Measurements from ENCODE around the gene EMC1. TPM values are rescaled to one million over a fixed set of nuclear protein-coding genes. Genes with fewer than 3 reads are reported as not detected.
"Not testable (repeated sequence)": the region's sequence is repeated elsewhere in the genome, so short reads cannot be mapped to it uniquely, and the experiment has no call there.

The EMC1 gene
- total RNA-seq, 2 experiments from 2014 or later, result 40.2 to 43.2 TPM

DNA sequence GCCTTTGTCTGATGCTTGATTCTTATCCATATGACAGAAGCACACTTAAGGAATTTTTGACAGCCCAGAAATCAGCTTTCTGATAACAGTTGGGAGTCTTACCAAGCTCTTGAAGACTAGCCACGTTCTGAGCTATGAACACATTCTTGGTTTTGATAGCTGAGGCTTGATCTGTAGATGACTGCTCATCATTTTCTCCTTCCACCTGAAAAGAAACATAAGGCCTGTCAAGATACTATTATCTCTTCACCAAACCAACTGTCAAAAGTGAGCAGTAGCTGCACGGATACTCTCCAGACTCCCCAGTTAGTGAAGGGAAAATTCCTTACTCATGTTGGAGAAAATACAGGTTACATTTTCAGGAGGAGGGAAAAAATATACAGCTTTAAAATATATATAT, 53.5 kb downstream of the EMC1 start:
- peaks cover 13% of the 10 kb centered on the region for H3K4me1 Mint-ChIP-seq (ENCODE audit: low read depth)
- H3K4me3 Mint-ChIP-seq, result no peak overlapping the region
- CTCF ChIA-PET, result interaction anchor here (1.2 to 1.5 kb wide), 2 partner anchors 10 to 43 kb away, joined by 3 to 4 read pairs; no protein-coding TSS in a partner anchor
- no peaks in the 10 kb centered on the region for H3K9me3 Mint-ChIP-seq
- no peaks in the 10 kb centered on the region for H3K27me3 Mint-ChIP-seq (ENCODE audit: low read depth)
- intact Hi-C loops (cut with micrococcal nuclease), result no loop called here
- H3K36me3 Mint-ChIP-seq (ENCODE audit: low read depth), result peaks cover 42% of the 10 kb centered on the region
- H3K27ac Mint-ChIP-seq, result no peak overlapping the region
- no peak for DNase-seq

DNA sequence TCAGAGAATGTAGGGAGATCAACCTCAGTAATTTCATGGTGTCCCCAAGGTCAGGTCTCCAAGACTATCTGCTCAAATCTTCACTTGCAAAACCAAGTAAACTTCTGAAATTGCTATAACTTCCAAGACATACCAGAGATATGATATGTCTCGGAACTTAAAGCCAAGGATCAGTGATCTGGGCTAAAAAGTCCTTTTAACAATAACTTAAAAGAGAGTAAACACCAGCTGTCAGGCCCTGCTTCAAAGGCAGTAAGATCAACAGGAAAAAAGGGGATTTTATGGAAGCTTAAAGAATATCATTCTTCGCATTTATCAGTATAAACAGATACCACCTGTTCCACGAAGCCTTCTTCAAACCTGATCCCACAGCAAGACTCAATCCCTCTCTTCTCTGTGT, 55.0 kb downstream of the EMC1 start:
- Mint-ChIP-seq H3K4me1 (ENCODE audit: low read depth) (no peaks in the 10 kb centered on the region), H3K27me3 (ENCODE audit: low read depth) (no peaks in the 10 kb centered on the region), H3K27ac (no peak overlapping the region), H3K4me3 (no peak overlapping the region), H3K9me3 (no peaks in the 10 kb centered on the region), H3K36me3 (ENCODE audit: low read depth) (peaks cover 50% of the 10 kb centered on the region)
- DNase-seq, result no peak
- intact Hi-C loops (cut with micrococcal nuclease), result no loop called here
- CTCF ChIA-PET, result interaction anchor here (0.7 kb wide), 1 partner anchor 422 kb away, joined by 6 read pairs; no protein-coding TSS in a partner anchor

DNA sequence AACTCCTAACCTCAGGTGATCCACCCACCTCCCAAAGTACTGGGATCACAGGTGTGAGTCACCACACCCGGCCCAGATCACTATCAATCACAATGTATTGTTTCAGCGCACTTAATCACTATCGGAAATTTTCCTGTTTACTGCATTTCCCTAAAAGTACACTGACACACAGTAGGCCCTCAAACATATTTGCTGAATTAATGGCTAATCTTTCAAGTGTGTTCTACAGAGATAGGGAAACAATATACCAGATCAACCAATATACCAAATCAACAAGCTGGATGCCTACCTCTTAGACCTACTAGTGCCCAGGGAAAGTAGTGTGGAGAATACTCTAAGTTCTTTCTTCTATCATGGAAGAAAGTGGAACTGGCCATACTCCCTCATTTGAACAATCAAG, 58.3 kb downstream of the EMC1 start:
- CTCF ChIA-PET, result interaction anchor here (0.5 to 1.3 kb wide), 3 partner anchors 23 to 42 kb away, joined by 3 read pairs; no protein-coding TSS in a partner anchor
- H3K27ac Mint-ChIP-seq, result no peak overlapping the region
- intact Hi-C loops (cut with micrococcal nuclease), result no loop called here
- no peaks in the 10 kb centered on the region for H3K27me3 Mint-ChIP-seq (ENCODE audit: low read depth)
- no peak overlapping the region for H3K4me3 Mint-ChIP-seq
- peaks cover 2% of the 10 kb centered on the region for H3K4me1 Mint-ChIP-seq (ENCODE audit: low read depth)
- no peak for DNase-seq
- H3K36me3 Mint-ChIP-seq (ENCODE audit: low read depth), result peaks cover 48% of the 10 kb centered on the region
- no peaks in the 10 kb centered on the region for H3K9me3 Mint-ChIP-seq

DNA sequence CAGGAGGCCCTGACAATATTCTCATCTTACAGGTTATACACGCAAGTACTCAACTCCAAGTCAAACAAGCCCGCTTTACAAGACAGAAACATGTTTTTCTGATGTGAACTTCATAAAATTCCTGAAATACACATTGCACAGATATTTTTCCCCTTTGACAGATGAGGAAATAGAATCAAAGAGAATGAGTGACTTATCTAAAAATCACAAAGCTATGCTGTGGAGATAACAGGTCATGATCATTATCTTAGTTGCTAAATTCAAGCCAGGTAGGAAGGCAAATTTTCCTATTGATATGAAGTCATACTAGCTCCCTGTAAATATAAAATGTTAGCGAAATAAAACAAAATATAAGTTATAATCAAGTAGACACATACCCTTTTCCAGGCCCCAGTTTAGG, 59.5 kb downstream of the EMC1 start:
- Mint-ChIP-seq H3K36me3 (ENCODE audit: low read depth) (peaks cover 49% of the 10 kb centered on the region), H3K9me3 (no peaks in the 10 kb centered on the region), H3K27ac (no peak overlapping the region), H3K4me1 (ENCODE audit: low read depth) (peaks cover 7% of the 10 kb centered on the region), H3K27me3 (ENCODE audit: low read depth) (no peaks in the 10 kb centered on the region), H3K4me3 (no peak overlapping the region)
- intact Hi-C loops (cut with micrococcal nuclease), result no loop called here
- DNase-seq, result no peak
- CTCF ChIA-PET, result no interaction called here

DNA sequence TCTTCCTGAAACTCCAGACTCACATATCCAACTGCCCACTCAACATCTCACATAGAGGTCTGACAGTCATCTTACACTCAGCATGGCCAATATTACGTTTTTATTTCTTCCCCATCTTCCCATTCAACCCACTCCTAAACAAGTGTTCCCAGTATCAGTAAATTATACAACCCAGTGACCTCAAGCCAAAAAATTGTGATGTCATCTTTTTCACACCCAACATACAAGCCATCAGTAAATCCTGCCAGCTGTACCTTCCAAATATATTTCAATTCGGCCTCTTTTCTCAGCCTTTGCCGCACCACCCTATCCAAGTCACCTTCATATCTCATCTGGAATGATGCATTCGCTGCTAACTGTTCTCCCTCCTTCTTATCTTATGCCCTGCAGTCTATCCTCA, 60.9 kb downstream of the EMC1 start:
- Mint-ChIP-seq H3K27ac (no peak overlapping the region), H3K36me3 (ENCODE audit: low read depth) (peaks cover 53% of the 10 kb centered on the region), H3K4me3 (no peak overlapping the region), H3K27me3 (ENCODE audit: low read depth) (no peaks in the 10 kb centered on the region), H3K4me1 (ENCODE audit: low read depth) (peaks cover 19% of the 10 kb centered on the region), H3K9me3 (no peaks in the 10 kb centered on the region)
- intact Hi-C loops (cut with micrococcal nuclease), result no loop called here
- CTCF ChIA-PET, result interaction anchor here (0.7 kb wide), 1 partner anchor 54 kb away, joined by 4 read pairs; no protein-coding TSS in a partner anchor
- no peak for DNase-seq

DNA sequence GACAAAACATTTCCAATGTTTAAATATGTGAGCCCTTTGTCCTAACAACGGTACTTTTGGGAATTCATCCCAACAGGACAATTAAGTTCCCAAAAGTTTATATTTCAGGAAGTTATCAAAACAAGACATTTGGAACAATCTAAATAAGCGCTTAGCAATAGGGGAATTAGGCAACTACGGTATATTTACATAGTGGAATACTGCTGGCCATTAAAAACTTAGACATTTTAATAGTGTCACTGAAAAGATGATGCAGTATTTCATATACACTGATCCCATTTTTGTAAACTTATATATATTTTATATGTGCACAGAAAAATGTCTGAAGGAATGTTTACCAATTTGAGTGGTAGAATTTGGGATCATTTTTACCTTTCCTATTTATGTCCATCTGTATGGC, 62.1 kb downstream of the EMC1 start:
- CTCF ChIA-PET, result no interaction called here
- H3K36me3 Mint-ChIP-seq (ENCODE audit: low read depth), result peaks cover 59% of the 10 kb centered on the region
- intact Hi-C loops (cut with micrococcal nuclease), result no loop called here

DNA sequence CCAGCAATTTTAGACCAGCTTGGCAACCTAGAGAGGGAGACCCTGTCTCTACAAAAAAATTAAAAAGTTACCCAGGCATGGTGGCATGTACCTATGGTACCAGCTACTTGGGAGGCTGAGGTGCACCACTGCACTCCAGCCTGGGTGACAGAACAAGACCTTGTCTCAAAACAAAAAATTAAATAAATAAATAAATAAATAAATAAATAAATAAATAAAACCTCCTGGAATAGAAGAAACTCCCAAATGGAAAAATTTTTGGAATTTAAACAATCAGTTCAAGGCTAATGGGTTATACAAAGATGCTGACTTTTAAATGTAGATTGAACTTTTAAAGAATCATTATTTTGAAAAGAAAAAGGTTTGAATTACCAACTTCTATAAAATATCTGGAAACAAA, 63.5 kb downstream of the EMC1 start:
- Mint-ChIP-seq H3K27me3 (ENCODE audit: low read depth) (no peaks in the 10 kb centered on the region), H3K36me3 (ENCODE audit: low read depth) (peaks cover 60% of the 10 kb centered on the region), H3K27ac (no peak overlapping the region), H3K4me3 (no peak overlapping the region), H3K9me3 (no peaks in the 10 kb centered on the region), H3K4me1 (ENCODE audit: low read depth) (peaks cover 24% of the 10 kb centered on the region)
- CTCF ChIA-PET, result no interaction called here
- intact Hi-C loops (cut with micrococcal nuclease), result no loop called here
- no peak for DNase-seq

More for the DNA sequence above, 62.1 kb downstream of the EMC1 start:
- no peak for DNase-seq
- no peak overlapping the region for H3K4me3 Mint-ChIP-seq
- peaks cover 24% of the 10 kb centered on the region for H3K4me1 Mint-ChIP-seq (ENCODE audit: low read depth)
- no peak overlapping the region for H3K27ac Mint-ChIP-seq
- H3K27me3 Mint-ChIP-seq (ENCODE audit: low read depth), result no peaks in the 10 kb centered on the region
- no peaks in the 10 kb centered on the region for H3K9me3 Mint-ChIP-seq

DNA sequence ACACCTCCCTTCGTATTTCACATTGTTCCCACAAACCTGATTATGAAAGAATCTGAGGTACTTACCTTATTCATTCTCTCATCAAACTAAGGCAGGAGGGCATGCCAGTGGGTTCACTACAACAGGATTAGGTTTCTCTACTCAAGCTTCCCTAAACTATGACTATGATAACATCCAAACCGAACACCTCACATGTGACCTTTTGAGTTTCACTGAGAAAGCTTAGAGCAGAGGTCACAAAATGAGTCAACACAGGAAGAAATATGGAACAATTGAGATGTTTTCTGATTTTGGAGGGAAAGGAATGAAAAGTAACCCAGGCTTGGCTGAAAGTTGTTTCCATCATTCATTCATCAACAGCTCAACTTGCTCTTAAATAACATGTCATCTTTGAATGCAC, 65.3 kb downstream of the EMC1 start:
- DNase-seq, result no peak
- H3K4me1 Mint-ChIP-seq (ENCODE audit: low read depth), result peaks cover 27% of the 10 kb centered on the region
- no peaks in the 10 kb centered on the region for H3K9me3 Mint-ChIP-seq
- H3K36me3 Mint-ChIP-seq (ENCODE audit: low read depth), result peaks cover 60% of the 10 kb centered on the region
- intact Hi-C loops (cut with micrococcal nuclease), result loop anchor here (1.0 kb wide), 2 partner anchors 17 to 19 kb away; no protein-coding TSS in a partner anchor
- no peaks in the 10 kb centered on the region for H3K27me3 Mint-ChIP-seq (ENCODE audit: low read depth)
- CTCF ChIA-PET, result interaction anchor here (0.6 to 1.0 kb wide), 3 partner anchors 23 to 220 kb away, joined by 3 read pairs; no protein-coding TSS in a partner anchor
- peak overlapping the region; percentile 86 for H3K27ac Mint-ChIP-seq
- no peak overlapping the region for H3K4me3 Mint-ChIP-seq

DNA sequence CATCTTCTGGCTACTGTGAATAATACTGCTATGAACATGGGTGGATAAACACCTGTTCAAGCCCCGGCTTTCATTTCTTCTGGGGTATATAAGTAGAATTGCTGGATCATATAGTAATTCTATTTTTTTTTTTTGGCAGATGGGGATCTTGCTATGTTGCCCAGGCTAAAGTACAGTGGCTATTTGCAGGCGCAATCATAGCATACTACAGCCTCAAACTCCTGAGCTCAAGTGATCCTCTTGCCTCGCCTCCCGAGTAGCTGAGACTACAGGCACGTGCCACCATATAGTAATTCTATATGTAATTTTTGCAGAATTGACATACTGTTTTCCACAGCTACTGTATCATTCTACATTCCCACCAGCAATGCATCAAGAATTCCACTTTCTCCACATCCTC, 69.1 kb downstream of the EMC1 start:
- Mint-ChIP-seq H3K36me3 (ENCODE audit: low read depth) (peaks cover 67% of the 10 kb centered on the region), H3K27ac (no peak overlapping the region), H3K9me3 (no peaks in the 10 kb centered on the region), H3K4me3 (no peak overlapping the region), H3K27me3 (ENCODE audit: low read depth) (no peaks in the 10 kb centered on the region), H3K4me1 (ENCODE audit: low read depth) (peaks cover 37% of the 10 kb centered on the region)
- no peak for DNase-seq
- intact Hi-C loops (cut with micrococcal nuclease), result no loop called here
- CTCF ChIA-PET, result interaction anchor here (0.9 kb wide), 1 partner anchor 58 kb away, joined by 3 read pairs; no protein-coding TSS in a partner anchor

DNA sequence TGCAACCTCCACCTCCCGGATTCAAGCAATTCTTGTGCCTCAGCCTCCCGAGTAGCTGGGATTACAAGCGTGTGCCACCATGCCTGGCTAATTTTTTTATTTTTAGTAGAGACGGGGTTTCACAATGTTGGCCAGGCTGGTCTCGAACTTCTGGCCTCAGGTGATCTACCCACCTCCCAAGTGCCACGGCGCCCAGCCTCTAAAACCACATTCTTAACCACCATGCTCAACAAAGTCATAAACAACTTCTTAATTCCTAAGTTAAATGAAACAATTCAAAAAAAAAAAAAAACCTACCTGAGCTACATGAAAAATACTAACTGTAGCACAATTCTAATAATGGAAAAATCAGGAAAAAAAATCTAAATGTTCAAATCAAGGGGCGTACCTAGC, 71.1 kb downstream of the EMC1 start:
- H3K27ac Mint-ChIP-seq, result peak overlapping the region; percentile 54
- DNase-seq, result peak; percentile 21
- CTCF ChIA-PET, result interaction anchor here (0.7 to 2.2 kb wide), 9 partner anchors 11 to 70 kb away, joined by 3 to 12 read pairs (median 4); no protein-coding TSS in a partner anchor

DNA sequence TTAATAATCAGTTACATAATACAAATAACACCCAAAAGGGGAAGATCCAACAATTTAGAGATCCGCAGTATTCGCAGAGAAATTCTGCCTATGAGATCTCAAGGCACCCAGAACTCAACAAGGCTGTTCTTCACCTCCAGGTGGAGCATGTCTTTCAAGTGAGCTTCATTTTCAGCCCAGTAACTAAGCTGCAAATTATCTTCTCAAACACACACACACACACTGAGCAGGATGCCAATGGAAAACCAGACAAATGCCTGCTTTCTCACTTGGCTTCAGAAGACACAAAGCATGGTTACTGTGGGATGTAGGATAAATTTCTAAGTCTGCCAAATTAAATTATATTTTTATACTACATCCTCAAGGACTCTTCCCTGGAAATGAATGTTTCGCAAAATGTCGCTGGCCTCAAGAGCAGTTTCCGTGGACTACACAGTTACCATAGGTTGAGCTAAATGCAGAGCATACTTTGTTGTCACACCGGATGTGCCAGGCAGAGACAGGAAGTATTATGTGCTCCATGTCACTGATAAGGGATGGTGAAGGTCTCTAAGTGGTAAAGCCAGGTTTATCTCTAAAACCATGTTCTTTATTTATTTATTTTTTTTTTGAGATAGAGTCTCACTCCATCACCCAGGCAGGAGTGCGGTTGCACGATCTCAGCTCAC, 71.6 kb downstream of the EMC1 start:
- Mint-ChIP-seq H3K4me3 (no peak overlapping the region), H3K4me1 (ENCODE audit: low read depth) (peaks cover 18% of the 10 kb centered on the region), H3K27me3 (ENCODE audit: low read depth) (no peaks in the 10 kb centered on the region), H3K9me3 (no peaks in the 10 kb centered on the region), H3K27ac (peak overlapping the region; percentile 54), H3K36me3 (ENCODE audit: low read depth) (peaks cover 60% of the 10 kb centered on the region)
- CTCF ChIA-PET, result interaction anchor here (0.6 to 2.2 kb wide), 11 partner anchors 10 to 504 kb away, joined by 3 to 12 read pairs (median 3); no protein-coding TSS in a partner anchor
- DNase-seq, result peak; percentile 52
- intact Hi-C loops (cut with micrococcal nuclease), result loop anchor here (5.0 kb wide), 1 partner anchor 63 kb away; no protein-coding TSS in a partner anchor

More for the DNA sequence above, 71.1 kb downstream of the EMC1 start:
- Mint-ChIP-seq H3K36me3 (ENCODE audit: low read depth) (peaks cover 62% of the 10 kb centered on the region), H3K4me1 (ENCODE audit: low read depth) (peaks cover 22% of the 10 kb centered on the region)
- intact Hi-C loops (cut with micrococcal nuclease); H3K27me3 Mint-ChIP-seq (ENCODE audit: low read depth); H3K4me3 Mint-ChIP-seq; H3K9me3 Mint-ChIP-seq: not testable (repeated sequence)

DNA sequence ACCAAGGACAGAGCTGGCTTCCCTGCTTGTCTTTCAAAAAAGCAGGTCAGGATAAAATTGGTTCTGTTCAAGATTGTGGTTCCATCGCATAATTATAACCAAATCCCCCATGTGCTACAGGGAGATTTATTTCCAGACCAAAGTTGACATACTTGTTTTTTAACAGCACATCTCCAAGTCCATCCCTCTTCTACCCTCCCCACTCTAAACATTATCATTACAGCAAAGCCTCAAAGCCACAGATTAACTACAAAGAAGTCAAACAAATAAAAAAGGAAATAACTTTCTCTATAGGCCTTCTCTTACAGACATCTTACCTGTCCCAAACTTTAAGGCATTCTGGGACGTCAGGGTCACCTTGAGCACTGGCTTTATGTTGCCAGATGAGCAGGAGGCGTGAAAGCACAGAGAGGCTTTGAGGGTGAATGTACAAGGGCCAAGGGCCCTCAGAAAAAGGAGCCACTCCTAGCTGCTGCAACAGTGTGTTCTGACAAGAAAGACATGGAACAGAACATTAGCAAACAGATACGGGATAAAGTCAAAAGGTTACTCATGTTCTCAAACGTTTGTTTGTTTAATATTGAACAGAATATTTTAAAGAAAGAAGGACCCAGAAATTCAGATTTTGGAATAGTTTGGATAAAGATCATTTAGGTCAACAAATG, 72.5 kb downstream of the EMC1 start:
- CTCF ChIA-PET, result interaction anchor here (1.1 to 2.2 kb wide), 5 partner anchors 9 to 72 kb away, joined by 3 to 12 read pairs (median 8); no protein-coding TSS in a partner anchor
- H3K9me3 Mint-ChIP-seq, result no peaks in the 10 kb centered on the region
- peak overlapping the region; percentile 23 for H3K27ac Mint-ChIP-seq
- no peak for DNase-seq
- intact Hi-C loops (cut with micrococcal nuclease), result loop anchor here (5.0 kb wide), 1 partner anchor 63 kb away; no protein-coding TSS in a partner anchor
- no peaks in the 10 kb centered on the region for H3K27me3 Mint-ChIP-seq (ENCODE audit: low read depth)
- H3K36me3 Mint-ChIP-seq (ENCODE audit: low read depth), result peaks cover 60% of the 10 kb centered on the region
- H3K4me3 Mint-ChIP-seq, result no peak overlapping the region
- peaks cover 17% of the 10 kb centered on the region for H3K4me1 Mint-ChIP-seq (ENCODE audit: low read depth)
